Stimulated activated CD4-positive, alpha-beta T cell treated with anti-CD3 and anti-CD28 coated beads, Interleukin-2, amount 100 ng/mL, for 48 hours (primary cell): ENCODE measurements around the gene EIF5B.

Experiments
- DNase-seq, 2 donors: peaks; one replicate each; pipeline ENCODE4 v3.0.0-alpha.2; 2020

Gene EIF5B

GRCh38 chr2:99417396-99417795, 80.2 kb downstream of the EIF5B start:
- no peak for DNase-seq

GRCh38 chr2:99420031-99420430, 82.8 kb downstream of the EIF5B start:
- DNase-seq = no peak

- DNase-seq = no peak
These were observed 83.6 kb downstream of the EIF5B start for GRCh38 chr2:99420751-99421299.

- no peak for DNase-seq
These were observed 84.3 kb downstream of the EIF5B start for GRCh38 chr2:99421469-99421868.

- DNase-seq = no peak
These were observed 85.4 kb downstream of the EIF5B start for GRCh38 chr2:99422599-99422998.

- no peak for DNase-seq
These were observed 87.2 kb downstream of the EIF5B start for GRCh38 chr2:99424371-99424770.

- no peak for DNase-seq
These were observed 87.8 kb downstream of the EIF5B start for GRCh38 chr2:99425022-99425421.

- no peak for DNase-seq
These were observed 93.6 kb downstream of the EIF5B start for GRCh38 chr2:99430614-99431291.

- DNase-seq = no peak
These were observed 94.5 kb downstream of the EIF5B start for GRCh38 chr2:99431587-99432275.

GRCh38 chr2:99433340-99433739, 96.2 kb downstream of the EIF5B start:
- DNase-seq = no peak

GRCh38 chr2:99436874-99437273, 99.7 kb downstream of the EIF5B start:
- no peak for DNase-seq

- DNase-seq = no peak
These were observed 102.8 kb downstream of the EIF5B start for GRCh38 chr2:99439971-99440505.

- DNase-seq = no peak
These were observed 105.6 kb downstream of the EIF5B start for GRCh38 chr2:99442837-99443236.

- no peak for DNase-seq
These were observed 107.0 kb downstream of the EIF5B start for GRCh38 chr2:99444222-99444621.

GRCh38 chr2:99445065-99445464, 107.9 kb downstream of the EIF5B start:
- DNase-seq = no peak

- DNase-seq = no peak
These were observed 111.4 kb downstream of the EIF5B start for GRCh38 chr2:99448556-99448955.

- DNase-seq = no peak
These were observed 113.0 kb downstream of the EIF5B start for GRCh38 chr2:99450199-99450598.
